NT2/D1 (cell line): ENCODE measurements around the gene FAM98A.

Source experiments
- SUZ12 ChIP-seq: IDR thresholded peaks from 2 replicates; pipeline ENCODE4 v1.6.1; 2011; ENCODE audit not compliant: insufficient read length, insufficient read depth; ENCODE audit errors: extremely low read depth
- YY1 ChIP-seq: IDR thresholded peaks from 2 replicates; pipeline ENCODE4 v1.6.1; 2011; ENCODE audit not compliant: insufficient read length, insufficient read depth
- ZNF274 ChIP-seq: IDR thresholded peaks from 2 replicates; pipeline ENCODE4 v1.6.1; 2011; ENCODE audit warnings: mild to moderate bottlenecking, low read depth, low read length

- TF ChIP-seq YY1 (no peak), ZNF274 (no peak), SUZ12 (no peak)
Measured at GRCh38 chr2:33636001-33636400, 36.9 kb upstream of the FAM98A start.
